GM21390 (cell line): ENCODE measurements around the gene KLHL40.

Source experiments
- ATAC-seq: cut with Tn5 transposase; IDR thresholded peaks from one replicate; pipeline ENCODE4 v1.9.1; 2021; ENCODE audit not compliant: unreplicated experiment

KLHL40 gene

GRCh38 chr3:42688487-42689420 is 3.4 kb downstream of the KLHL40 start:
- no peak for ATAC-seq

- ATAC-seq, result no peak
Observed at GRCh38 chr3:42689421-42690014, 4.2 kb downstream of the KLHL40 start.

GRCh38 chr3:42690191-42690590 is 4.9 kb downstream of the KLHL40 start:
- no peak for ATAC-seq

- ATAC-seq, result no peak
Observed at GRCh38 chr3:42690766-42691680, 5.7 kb downstream of the KLHL40 start.

GRCh38 chr3:42691816-42692666 is 6.7 kb downstream of the KLHL40 start:
- ATAC-seq, result no peak

GRCh38 chr3:42692667-42693529 is 7.6 kb downstream of the KLHL40 start:
- no peak for ATAC-seq

GRCh38 chr3:42693530-42693930 is 8.2 kb downstream of the KLHL40 start:
- no peak for ATAC-seq

GRCh38 chr3:42694366-42694765 is 9.0 kb downstream of the KLHL40 start:
- no peak for ATAC-seq

GRCh38 chr3:42696356-42697288 is 11.3 kb downstream of the KLHL40 start:
- no peak for ATAC-seq

- no peak for ATAC-seq
Observed at GRCh38 chr3:42697289-42698051, 12.1 kb downstream of the KLHL40 start.

- no peak for ATAC-seq
Observed at GRCh38 chr3:42698216-42698910, 13.0 kb downstream of the KLHL40 start.

GRCh38 chr3:42698911-42699230 is 13.5 kb downstream of the KLHL40 start:
- ATAC-seq, result no peak

GRCh38 chr3:42699511-42699971 is 14.2 kb downstream of the KLHL40 start:
- ATAC-seq, result no peak

- no peak for ATAC-seq
Observed at GRCh38 chr3:42700366-42701288, 15.3 kb downstream of the KLHL40 start.

- ATAC-seq, result no peak
Observed at GRCh38 chr3:42701371-42702065, 16.2 kb downstream of the KLHL40 start.
